Endothelial cell of umbilical vein (primary cell): Measurements from ENCODE around the gene ERBB3. TPM values are rescaled to one million over a fixed set of nuclear protein-coding genes. Genes with fewer than 3 reads are reported as not detected.

Experiments used
- BruUV-seq: library from RNA; stranded (reverse); fragments of 400-500 nt; replicated peaks from 2 replicates; lab custom pipeline; 2021; lab: Mats Ljungman, UMichigan
- CTCF ChIA-PET: fragments of 300-600, 350-600 bp; sonication (Branson Sonifier 250); formaldehyde crosslinking; loops from one replicate; lab custom pipeline; 2021; ENCODE audit warnings: antibody characterized with exemption, inconsistent platforms; lab: Charles Lee
- POLR2A ChIA-PET: fragments of 300-600, 350-600 bp; sonication (Branson Sonifier 250); formaldehyde crosslinking; loops from one replicate; lab custom pipeline; 2021; ENCODE audit warnings: antibody characterized with exemption, inconsistent platforms; lab: Charles Lee
- DNase-seq: peaks from one replicate; pipeline ENCODE4 v3.0.0-alpha.2; 2011; ENCODE audit warnings: low read depth, low spot score
- FAIRE-seq: peaks from 2 replicates; lab custom pipeline; 2011; peaks lifted over from hg19 to GRCh38; lab: Jason Lieb, UNC
- H2AFZ ChIP-seq: 2 replicates; pipeline ENCODE4 v1.6.0; 2012; ENCODE audit warnings: low read depth, low read length, control low read depth, inconsistent platforms
- H3K27ac ChIP-seq: 2 replicates; pipeline ENCODE4 v1.5.1; 2011; ENCODE audit warnings: low read depth, mild to moderate bottlenecking, control low read depth, low read length, moderate library complexity; ENCODE audit not compliant: insufficient read depth
- H3K27me3 ChIP-seq, 2 experiments: 2 replicates each; pipeline versions ENCODE4 v1.6.0 to v1.6.1; 2011; ENCODE audit warnings: low read length in 2 of 2, mixed read lengths in 1 of 2; ENCODE audit not compliant: control insufficient read depth in 2 of 2, insufficient read depth in 2 of 2
- H3K36me3 ChIP-seq, 2 experiments: 2 replicates in 1 of 2; 3 replicates in 1 of 2; pipeline ENCODE4 v1.5.1; 2011; ENCODE audit warnings: low read length in 2 of 2, mild to moderate bottlenecking in 1 of 2, moderate library complexity in 1 of 2; ENCODE audit not compliant: control insufficient read depth in 2 of 2, insufficient read depth in 2 of 2; ENCODE audit errors: extremely low read depth in 1 of 2
- H3K4me1 ChIP-seq: 3 replicates; pipeline ENCODE4 v1.5.1; 2011; ENCODE audit warnings: mild to moderate bottlenecking, low read length; ENCODE audit not compliant: control insufficient read depth, insufficient read depth; ENCODE audit errors: extremely low read depth
- H3K4me2 ChIP-seq: 2 replicates; pipeline ENCODE4 v1.6.1; 2011; ENCODE audit warnings: low read length, control low read depth, mixed read lengths; ENCODE audit not compliant: insufficient read depth
- H3K4me3 ChIP-seq, 3 experiments: fragments of 200-600 bp in 1 of 3; sonication (generic), shearing (Covaris generic) in 1 of 3; replicated peaks in 1 of 3; 2 replicates each; pipeline ENCODE4 v1.5.1; 2011 to 2016; ENCODE audit warnings: control low read depth in 3 of 3, low read length in 3 of 3, mild to moderate bottlenecking in 2 of 3, inconsistent platforms in 1 of 3, low read depth in 1 of 3, moderate library complexity in 1 of 3; ENCODE audit not compliant: insufficient read depth in 1 of 3
- H3K79me2 ChIP-seq: 2 replicates; pipeline ENCODE4 v1.6.0; 2012; ENCODE audit warnings: low read length, inconsistent platforms; ENCODE audit not compliant: control insufficient read depth, insufficient read depth
- H3K9ac ChIP-seq: replicated peaks from 2 replicates; pipeline ENCODE3; 2011; ENCODE audit warnings: low read length, control low read depth; ENCODE audit not compliant: insufficient read depth; ENCODE audit errors: extremely low read depth
- H3K9me1 ChIP-seq: replicated peaks from 3 replicates; pipeline ENCODE4 v1.6.0; 2011; ENCODE audit warnings: mild to moderate bottlenecking, low read length; ENCODE audit not compliant: control insufficient read depth, insufficient read depth; ENCODE audit errors: extremely low read depth
- H3K9me3 ChIP-seq: replicated peaks from 2 replicates; pipeline ENCODE4 v1.5.1; 2012; ENCODE audit warnings: low read length, inconsistent platforms; ENCODE audit not compliant: control insufficient read depth, insufficient read depth
- H4K20me1 ChIP-seq: replicated peaks from 2 replicates; pipeline ENCODE3; 2011; ENCODE audit warnings: mild to moderate bottlenecking, low read length; ENCODE audit not compliant: control insufficient read depth, insufficient read depth; ENCODE audit errors: extremely low read depth
- EZH2 ChIP-seq: IDR thresholded peaks from 2 replicates; pipeline ENCODE4 v1.6.1; 2012; ENCODE audit warnings: borderline replicate concordance, low read depth, mild to moderate bottlenecking, moderate library complexity, low read length, inconsistent platforms; ENCODE audit not compliant: severe bottlenecking
- FOS ChIP-seq: IDR thresholded peaks from 2 replicates; pipeline ENCODE4 v1.6.1; 2011; ENCODE audit warnings: mild to moderate bottlenecking, low read length, moderate library complexity, borderline replicate concordance; ENCODE audit not compliant: insufficient read depth
- GATA2 ChIP-seq: IDR thresholded peaks from 2 replicates; pipeline ENCODE4 v1.7.0; 2011; ENCODE audit warnings: low read depth, mild to moderate bottlenecking, moderate library complexity, mixed read lengths, low read length; ENCODE audit not compliant: insufficient read length, insufficient read depth
- JUN ChIP-seq: IDR thresholded peaks from 2 replicates; pipeline ENCODE4 v1.6.1; 2011; ENCODE audit warnings: borderline replicate concordance, low read depth; ENCODE audit not compliant: insufficient read length, insufficient read depth
- MYC ChIP-seq: IDR thresholded peaks from one replicate; pipeline ENCODE4 v1.6.1; 2011; ENCODE audit warnings: mild to moderate bottlenecking, low read depth, low read length
- POLR2A ChIP-seq: IDR thresholded peaks from 2 replicates; pipeline ENCODE4 v1.6.1; 2012; ENCODE audit warnings: low read depth, mild to moderate bottlenecking, control low read depth, low read length
- POLR2AphosphoS5 ChIP-seq: IDR thresholded peaks from 2 replicates; pipeline ENCODE4 v1.6.1; 2012; ENCODE audit warnings: low read depth, mild to moderate bottlenecking, control low read depth, low read length, moderate library complexity; ENCODE audit not compliant: insufficient read depth
- dilution Hi-C: fragments of 300-500 bp; cut with MboI; formaldehyde crosslinking; loops from one replicate; pipeline ENCODE4 v1.15.0; 2019; ENCODE audit warnings: low sequenced_read_pairs; ENCODE audit not compliant: extremely low pct_ligation_motif_present
- intact Hi-C: fragments of 100-400 bp; cut with micrococcal nuclease; formaldehyde crosslinking; loops from one replicate; pipeline ENCODE4 v1.10.0; 2022
- polyA plus RNA-seq, 4 experiments: library from polyadenylated mRNA; depleted of rRNA in 3 of 4; stranded (reverse) in 3 of 4; unstranded in 1 of 4; fragments of >200 nt; gene quantifications; 2 replicates each; pipeline versions ENCODE4 v1.2.1 to v1.2.3, GENCODE V29; 2011 to 2012; ENCODE audit warnings: missing spikeins in 1 of 4
- total RNA-seq: library from RNA; stranded (reverse); gene quantifications from 2 replicates; pipeline ENCODE4 v1.2.3, GENCODE V29; 2021
- TF ChIP-seq, protein P1 (sequence below), 2 donors: IDR thresholded peaks; 1 replicate in 1 of 2; 2 replicates in 1 of 2; pipeline ENCODE4 v1.5.1; 2011; ENCODE audit warnings: low read length in 2 of 2, mild to moderate bottlenecking in 2 of 2, moderate library complexity in 2 of 2, control low read depth in 1 of 2, inconsistent platforms in 1 of 2, low read depth in 1 of 2; ENCODE audit not compliant: insufficient read depth in 1 of 2; ENCODE audit errors: extremely low read depth in 1 of 2
- TF ChIP-seq, protein P2 (sequence below): IDR thresholded peaks from 2 replicates; pipeline ENCODE4 v1.6.1; 2011; ENCODE audit not compliant: insufficient read depth, insufficient read length

Gene ERBB3
- total and polyA plus RNA-seq, 2 donors (not counting 3 experiments of a cell fraction or from before 2014, with no cell fraction given): 0.11 to 1.5 TPM

DNA sequence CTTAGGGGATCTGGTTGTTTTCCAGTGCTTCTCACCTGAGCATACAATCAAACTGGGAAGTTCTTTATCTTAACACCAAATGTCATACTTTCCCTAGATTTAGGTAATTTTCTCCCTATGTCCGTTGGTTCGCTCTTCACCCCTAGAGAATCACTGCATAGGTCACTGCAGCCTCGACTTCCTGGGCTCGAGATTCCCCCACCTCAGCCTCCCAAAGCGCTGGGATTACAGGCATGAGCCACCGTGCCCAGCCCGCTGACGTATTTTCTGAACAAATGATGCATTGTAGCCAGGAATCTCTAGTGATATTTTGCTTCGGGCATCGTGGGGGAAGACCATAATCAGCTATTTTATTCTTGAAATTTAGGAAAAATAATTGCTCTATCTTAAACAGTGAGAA, 35.4 kb downstream of the ERBB3 start:
- ChIA-PET POLR2A (interaction anchor here (0.8 to 4.0 kb wide), 2 partner anchors 11 to 386 kb away, joined by 3 to 37 read pairs; partner anchors contain the start of genes CD63 and PA2G4), CTCF (interaction anchor here (1.0 to 11.9 kb wide), 4 partner anchors 11 to 73 kb away, joined by 3 to 236 read pairs (median 8); partner anchors contain the start of genes PA2G4 and SMARCC2)
- Histone ChIP-seq H3K9ac (peak overlapping the region; percentile 95), H4K20me1 (no peaks in the 10 kb centered on the region), H3K27me3 (no peaks in the 10 kb centered on the region), H3K27ac (peak overlapping the region; percentile 86), H2AFZ (peak overlapping the region; percentile 20), H3K9me3 (no peaks in the 10 kb centered on the region), H3K79me2 (peaks cover 20% of the 10 kb centered on the region), H3K9me1 (no peaks in the 10 kb centered on the region), H3K36me3 (peaks cover 10 to 12% of the 10 kb centered on the region in 2 experiments), H3K4me2 (peak overlapping the region; percentile 66), H3K4me1 (peaks cover 24% of the 10 kb centered on the region), H3K4me3 (peak overlapping the region; percentile 44 to 98 (median 70))
- intact Hi-C loops: no loop called here
- DNase-seq: peak; percentile 8
- TF ChIP-seq, protein P1, sequence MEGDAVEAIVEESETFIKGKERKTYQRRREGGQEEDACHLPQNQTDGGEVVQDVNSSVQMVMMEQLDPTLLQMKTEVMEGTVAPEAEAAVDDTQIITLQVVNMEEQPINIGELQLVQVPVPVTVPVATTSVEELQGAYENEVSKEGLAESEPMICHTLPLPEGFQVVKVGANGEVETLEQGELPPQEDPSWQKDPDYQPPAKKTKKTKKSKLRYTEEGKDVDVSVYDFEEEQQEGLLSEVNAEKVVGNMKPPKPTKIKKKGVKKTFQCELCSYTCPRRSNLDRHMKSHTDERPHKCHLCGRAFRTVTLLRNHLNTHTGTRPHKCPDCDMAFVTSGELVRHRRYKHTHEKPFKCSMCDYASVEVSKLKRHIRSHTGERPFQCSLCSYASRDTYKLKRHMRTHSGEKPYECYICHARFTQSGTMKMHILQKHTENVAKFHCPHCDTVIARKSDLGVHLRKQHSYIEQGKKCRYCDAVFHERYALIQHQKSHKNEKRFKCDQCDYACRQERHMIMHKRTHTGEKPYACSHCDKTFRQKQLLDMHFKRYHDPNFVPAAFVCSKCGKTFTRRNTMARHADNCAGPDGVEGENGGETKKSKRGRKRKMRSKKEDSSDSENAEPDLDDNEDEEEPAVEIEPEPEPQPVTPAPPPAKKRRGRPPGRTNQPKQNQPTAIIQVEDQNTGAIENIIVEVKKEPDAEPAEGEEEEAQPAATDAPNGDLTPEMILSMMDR (IDR thresholded peaks at IDR 0.05; ENCODE audit: extremely low read depth in 1 of 2, insufficient read depth in 1 of 2, low read depth in 1 of 2, low read length in 2 of 2): no peak
- TF ChIP-seq GATA2 (no peak), EZH2 (no peak), POLR2AphosphoS5 (no peak), POLR2A (no peak), JUN (no peak), MYC (no peak), FOS (no peak)
- TF ChIP-seq, protein P2, sequence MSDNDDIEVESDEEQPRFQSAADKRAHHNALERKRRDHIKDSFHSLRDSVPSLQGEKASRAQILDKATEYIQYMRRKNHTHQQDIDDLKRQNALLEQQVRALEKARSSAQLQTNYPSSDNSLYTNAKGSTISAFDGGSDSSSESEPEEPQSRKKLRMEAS: no peak
- no peak for FAIRE-seq
- no TSS peak for BruUV-seq
- dilution Hi-C loops: no loop called here
